Stimulated activated CD4-positive, alpha-beta T cell treated with anti-CD3 and anti-CD28 coated beads, Interleukin-1b, Interleukin-23, amount 100 ng/mL, for 4 hours (primary cell): ENCODE data around the gene SUGP1.

Experiments
- DNase-seq, 2 donors: peaks; one replicate each; pipeline ENCODE4 v3.0.0-alpha.2; 2020; ENCODE audit warnings: low read depth in 2 of 2

Gene SUGP1

GRCh38 chr19:19229701-19230100 is 90.6 kb downstream of the SUGP1 start:
- no peak for DNase-seq

DNA sequence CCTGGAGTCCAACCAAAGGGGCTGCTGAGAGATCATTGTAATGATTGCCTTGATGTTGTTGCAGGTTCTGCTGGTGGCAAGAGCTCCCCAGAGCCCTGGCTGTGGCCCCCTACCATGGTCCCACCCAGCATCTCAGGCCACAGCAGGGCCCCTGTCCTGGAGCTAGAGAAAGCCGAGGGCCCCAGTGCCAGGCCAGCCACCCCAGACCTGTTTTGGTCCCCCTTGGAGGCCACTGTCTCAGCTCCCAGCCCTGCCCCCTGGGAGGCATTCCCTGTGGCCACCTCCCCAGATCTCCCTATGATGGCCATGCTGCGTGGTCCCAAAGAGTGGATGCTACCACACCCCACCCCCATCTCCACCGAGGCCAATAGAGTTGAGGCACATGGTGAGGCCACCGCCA is 93.1 kb downstream of the SUGP1 start:
- no peak for DNase-seq

- DNase-seq, result no peak
These were observed 93.6 kb downstream of the SUGP1 start for GRCh38 chr19:19226663-19227062.

GRCh38 chr19:19226204-19226603 is 94.1 kb downstream of the SUGP1 start:
- no peak for DNase-seq
